Small intestine (tissue), 16 donors: ENCODE results near the gene NFATC2IP. TPM values are rescaled to one million over a fixed set of nuclear protein-coding genes. Genes with fewer than 3 reads are reported as not detected.

Experiments
- DNase-seq, 2 donors: peaks; one replicate each; pipeline versions ENCODE4 v3.0.0 to v3.0.0-alpha.2; 2013
- FAIRE-seq: peaks from 2 replicates; lab custom pipeline; 2012; peaks lifted over from hg19 to GRCh38; lab: Jason Lieb, UNC
- H3K27ac ChIP-seq, 3 donors: one replicate each; pipeline ENCODE4 v1.5.1; 2013; ENCODE audit warnings: low read length in 2 of 3, mild to moderate bottlenecking in 2 of 3, control low read depth in 1 of 3, inconsistent platforms in 1 of 3, low read depth in 1 of 3, moderate library complexity in 1 of 3
- H3K27me3 ChIP-seq, 3 donors: one replicate each; pipeline ENCODE4 v1.6.1; 2013; ENCODE audit warnings: low read length in 3 of 3, inconsistent platforms in 1 of 3; ENCODE audit not compliant: control insufficient read depth in 3 of 3, insufficient read depth in 3 of 3
- H3K36me3 ChIP-seq, 3 donors: one replicate each; pipeline ENCODE4 v1.6.1; 2013; ENCODE audit warnings: low read length in 3 of 3, inconsistent platforms in 1 of 3, low read depth in 1 of 3, mild to moderate bottlenecking in 1 of 3, moderate library complexity in 1 of 3; ENCODE audit not compliant: control insufficient read depth in 3 of 3, insufficient read depth in 2 of 3
- H3K4me1 ChIP-seq, 3 donors: one replicate each; pipeline ENCODE4 v1.6.1; 2013; ENCODE audit warnings: low read length in 2 of 3, inconsistent platforms in 1 of 3, low read depth in 1 of 3, mild to moderate bottlenecking in 1 of 3, moderate library complexity in 1 of 3; ENCODE audit not compliant: control insufficient read depth in 3 of 3, insufficient read depth in 2 of 3
- H3K4me3 ChIP-seq, 3 donors: one replicate each; pipeline ENCODE4 v1.5.1; 2013; ENCODE audit warnings: low read length in 3 of 3, control low read depth in 1 of 3, inconsistent platforms in 1 of 3, low read depth in 1 of 3, mild to moderate bottlenecking in 1 of 3, moderate library complexity in 1 of 3
- H3K9me3 ChIP-seq, 2 donors: one replicate each; pipeline ENCODE4 v1.6.1; 2013; ENCODE audit warnings: low read depth in 1 of 2, low read length in 1 of 2; ENCODE audit not compliant: control insufficient read depth in 2 of 2, insufficient read depth in 1 of 2
- WGBS, 3 donors: extraction: QIAGEN DNeasy Blood & Tissue Kit; methylation state at CpG; one replicate each; pipeline ENCODE4 v1.1.7; 2013; 5-methylcytosine and 5-hydroxymethylcytosine counted together
- long read RNA-seq, 10 donors: transcript quantifications; one replicate each; lab custom pipeline, GENCODE V29; 2026
- polyA plus RNA-seq, 4 donors: library from polyadenylated mRNA; stranded (reverse) in 3 of 4; unstranded in 1 of 4; fragments of 200-250 nt in 3 of 4; fragments of 120-200 nt in 1 of 4; gene quantifications; one replicate each; pipeline versions ENCODE4 v1.2.1 to v1.2.3, GENCODE V29; 2013
- donor health status: healthy with polysubstance abuse.
- donor health status: control.
- donor health status: control.
- donor health status: Bipolar disorder and iron deficiency.
- donor health status: healthy.

Gene NFATC2IP
- polyA plus RNA-seq = 10 to 100 TPM; 16.5 to 53.0 (median 22.5) TPM
- long read RNA-seq, donor 1 = 0 reads
- long read RNA-seq, donor 2, full-length matches to known transcripts = 4 of 4 reads
- long read RNA-seq, donor 2, partial matches to known transcripts = 0 of 4 reads
- long read RNA-seq, donor 2, other reads (novel, unspliced or antisense) = 0 of 4 reads
- long read RNA-seq, donor 3, full-length matches to known transcripts = 5 of 12 reads
- long read RNA-seq, donor 3, partial matches to known transcripts = 7 of 12 reads
- long read RNA-seq, donor 3, other reads (novel, unspliced or antisense) = 0 of 12 reads
- long read RNA-seq, donor 4 = 0 reads
- long read RNA-seq, donor 5, partial matches to known transcripts = 0 of 1 reads
- long read RNA-seq, donor 5, other reads (novel, unspliced or antisense) = 0 of 1 reads
- long read RNA-seq, donor 6, full-length matches to known transcripts = 8 of 8 reads
- long read RNA-seq, donor 6, partial matches to known transcripts = 0 of 8 reads
- long read RNA-seq, donor 6, other reads (novel, unspliced or antisense) = 0 of 8 reads
- long read RNA-seq, donor 7, full-length matches to known transcripts = 15 of 24 reads
- long read RNA-seq, donor 7, partial matches to known transcripts = 9 of 24 reads
- long read RNA-seq, donor 7, other reads (novel, unspliced or antisense) = 0 of 24 reads
- long read RNA-seq, donor 8 = 0 reads
- long read RNA-seq, donor 9, full-length matches to known transcripts = 2 of 2 reads
- long read RNA-seq, donor 9, partial matches to known transcripts = 0 of 2 reads
- long read RNA-seq, donor 9, other reads (novel, unspliced or antisense) = 0 of 2 reads
- long read RNA-seq, donor 10, full-length matches to known transcripts = 6 of 6 reads
- long read RNA-seq, donor 10, partial matches to known transcripts = 0 of 6 reads
- long read RNA-seq, donor 10, other reads (novel, unspliced or antisense) = 0 of 6 reads

- Histone ChIP-seq H3K9me3 (no peaks in the 10 kb centered on the region), H3K4me3 (peak within 1 kb of the TSS; percentile 75 to 99 (median 96)), H3K4me1 (peaks cover 0 to 10% (median 9%) of the 10 kb centered on the region in 3 donors), H3K27me3 (no peaks in the 10 kb centered on the region), H3K27ac (peak within 1 kb of the TSS; percentile 71 to 89 (median 76)), H3K36me3 (peaks cover 0 to 30% (median 8%) of the 10 kb centered on the region in 3 donors)
- 0 to 1% (median 1%) methylated on average over 42 to 79 of the region's 79 CpGs for WGBS, 3 donors
- peak; percentile 100 for DNase-seq
- FAIRE-seq = no peak
Observed at GRCh38 chr16:28950648-28951409, at the start of gene NFATC2IP. Gene NFATC2IP (plus strand): TSS chr16:28950937. CDS start chr16:28951012, 75 bp downstream.

GRCh38 chr16:28901862-28902261 is 48.9 kb upstream of the NFATC2IP start:
- Histone ChIP-seq H3K27me3 (no peaks in the 10 kb centered on the region), H3K4me3 (no peak overlapping the region), H3K27ac (no peak overlapping the region), H3K9me3 (no peaks in the 10 kb centered on the region), H3K4me1 (no peaks in the 10 kb centered on the region), H3K36me3 (peaks cover 0 to 51% (median 4%) of the 10 kb centered on the region in 3 donors)
- DNase-seq = no peak
- 78 to 85% (median 80%) methylated on average over 15 of the region's 15 CpGs for WGBS, 3 donors
- no peak for FAIRE-seq

GRCh38 chr16:28902909-28903308 is 47.8 kb upstream of the NFATC2IP start:
- Histone ChIP-seq H3K4me3 (no peak overlapping the region), H3K4me1 (no peaks in the 10 kb centered on the region), H3K9me3 (no peaks in the 10 kb centered on the region), H3K27me3 (no peaks in the 10 kb centered on the region), H3K27ac (no peak overlapping the region), H3K36me3 (peaks cover 2 to 60% (median 4%) of the 10 kb centered on the region in 3 donors)
- FAIRE-seq (no peak), DNase-seq (no peak)
- 52 to 72% (median 66%) methylated on average over 9 to 11 of the region's 11 CpGs for WGBS, 3 donors

- H3K27ac ChIP-seq = no peak overlapping the region
- H3K4me1 ChIP-seq = no peaks in the 10 kb centered on the region
- no peak overlapping the region for H3K4me3 ChIP-seq
- FAIRE-seq (no peak), DNase-seq (no peak)
- WGBS, 3 donors = 83 to 85% (median 84%) methylated on average over 20 to 29 of the region's 29 CpGs
- no peaks in the 10 kb centered on the region for H3K9me3 ChIP-seq
- no peaks in the 10 kb centered on the region for H3K27me3 ChIP-seq
- peaks cover 5 to 61% (median 6%) of the 10 kb centered on the region in 3 donors for H3K36me3 ChIP-seq
Observed at GRCh38 chr16:28903344-28904042, 47.2 kb upstream of the NFATC2IP start.

GRCh38 chr16:28904363-28904762 is 46.4 kb upstream of the NFATC2IP start:
- Histone ChIP-seq H3K4me3 (no peak overlapping the region), H3K27me3 (no peaks in the 10 kb centered on the region), H3K4me1 (no peaks in the 10 kb centered on the region), H3K27ac (no peak overlapping the region), H3K36me3 (peaks cover 8 to 66% (median 10%) of the 10 kb centered on the region in 3 donors), H3K9me3 (no peaks in the 10 kb centered on the region)
- DNase-seq (no peak), FAIRE-seq (no peak)
- WGBS, 3 donors = 87 to 94% (median 91%) methylated on average over 12 to 14 of the region's 14 CpGs

- peaks cover 8 to 69% (median 11%) of the 10 kb centered on the region in 3 donors for H3K36me3 ChIP-seq
- H3K9me3 ChIP-seq = no peaks in the 10 kb centered on the region
- no peaks in the 10 kb centered on the region for H3K27me3 ChIP-seq
- peaks cover 0 to under 1% (median 0%) of the 10 kb centered on the region in 3 donors for H3K4me1 ChIP-seq
- no peak for DNase-seq
- FAIRE-seq = no peak
- 93 to 96% (median 94%) methylated on average over 15 to 16 of the region's 16 CpGs for WGBS, 3 donors
- no peak overlapping the region for H3K27ac ChIP-seq
- H3K4me3 ChIP-seq = no peak overlapping the region
Observed at GRCh38 chr16:28904828-28905227, 45.9 kb upstream of the NFATC2IP start.

- no peak overlapping the region for H3K27ac ChIP-seq
- peaks cover 0 to 4% (median 0%) of the 10 kb centered on the region in 3 donors for H3K4me1 ChIP-seq
- H3K36me3 ChIP-seq = peaks cover 8 to 72% (median 11%) of the 10 kb centered on the region in 3 donors
- no peak for DNase-seq
- no peaks in the 10 kb centered on the region for H3K9me3 ChIP-seq
- H3K27me3 ChIP-seq = no peaks in the 10 kb centered on the region
- no peak for FAIRE-seq
- no peak overlapping the region for H3K4me3 ChIP-seq
- 89 to 96% (median 91%) methylated on average over 8 to 9 of the region's 9 CpGs for WGBS, 3 donors
Observed at GRCh38 chr16:28905229-28905754, 45.4 kb upstream of the NFATC2IP start.
